Tibial nerve (tissue), 4 donors: ENCODE data around the gene THSD4. TPM values are rescaled to one million over a fixed set of nuclear protein-coding genes. Genes with fewer than 3 reads are reported as not detected.

Experiments
- DNase-seq, 2 donors: peaks; one replicate each; pipeline ENCODE4 v3.0.0-alpha.2; 2019; ENCODE audit warnings: low spot score in 2 of 2
- H3K27ac ChIP-seq, 4 donors: fragments of 200-600 bp; sonication (generic) in 3 of 4; one replicate each; pipeline ENCODE4 v1.5.1; 2017 to 2019; ENCODE audit warnings: mild to moderate bottlenecking in 1 of 4
- H3K27me3 ChIP-seq, 2 donors: fragments of 200-600 bp; sonication (generic) in 1 of 2; one replicate each; pipeline versions ENCODE4 v1.5.1 to v1.6.0; 2017 to 2019
- H3K36me3 ChIP-seq, 3 donors: fragments of 200-600 bp; sonication (generic); one replicate each; pipeline ENCODE4 v1.5.1; 2018 to 2019
- H3K4me1 ChIP-seq, 4 donors: fragments of 200-600 bp; sonication (generic) in 3 of 4; one replicate each; pipeline ENCODE4 v1.5.1; 2017 to 2019
- H3K4me3 ChIP-seq, 4 donors: fragments of 200-600 bp; sonication (generic) in 3 of 4; one replicate each; pipeline ENCODE4 v1.5.1; 2017 to 2019; ENCODE audit warnings: mild to moderate bottlenecking in 1 of 4, moderate library complexity in 1 of 4
- H3K9me3 ChIP-seq, 4 donors: fragments of 200-600 bp; sonication (generic) in 3 of 4; one replicate each; pipeline ENCODE4 v1.5.1; 2017 to 2019
- CTCF ChIP-seq, 5 experiments: fragments of 200-600 bp in 3 of 5; fragments of 450-650 bp in 2 of 5; sonication (generic) in 3 of 5; IDR thresholded peaks; one replicate each; pipeline ENCODE4 v1.5.1; 2016 to 2019; ENCODE audit warnings: antibody characterized with exemption in 5 of 5, mild to moderate bottlenecking in 3 of 5, moderate library complexity in 2 of 5
- EP300 ChIP-seq, 2 donors: sonication (generic); formaldehyde crosslinking; IDR thresholded peaks; one replicate each; pipeline ENCODE4 v1.6.1; 2017; ENCODE audit warnings: antibody characterized with exemption in 2 of 2, mild to moderate bottlenecking in 1 of 2
- POLR2A ChIP-seq, 2 donors: fragments of 450-650 bp; IDR thresholded peaks; one replicate each; pipeline ENCODE4 v1.6.1; 2017; ENCODE audit warnings: antibody characterized with exemption in 2 of 2, mild to moderate bottlenecking in 2 of 2, moderate library complexity in 2 of 2
- WGBS, 2 donors: methylation state at CpG; one replicate each; pipeline ENCODE4 v1.1.5; 2018; 5-methylcytosine and 5-hydroxymethylcytosine counted together
- total RNA-seq, 4 donors: library from RNA; depleted of rRNA; stranded (reverse); fragments of >200 nt; gene quantifications; one replicate each; pipeline ENCODE4 v1.1.0, GENCODE V29; 2016

Gene THSD4
- total RNA-seq, 4 donors from 2014 or later, result 9.6 to 25.1 (median 21.2) TPM

DNA sequence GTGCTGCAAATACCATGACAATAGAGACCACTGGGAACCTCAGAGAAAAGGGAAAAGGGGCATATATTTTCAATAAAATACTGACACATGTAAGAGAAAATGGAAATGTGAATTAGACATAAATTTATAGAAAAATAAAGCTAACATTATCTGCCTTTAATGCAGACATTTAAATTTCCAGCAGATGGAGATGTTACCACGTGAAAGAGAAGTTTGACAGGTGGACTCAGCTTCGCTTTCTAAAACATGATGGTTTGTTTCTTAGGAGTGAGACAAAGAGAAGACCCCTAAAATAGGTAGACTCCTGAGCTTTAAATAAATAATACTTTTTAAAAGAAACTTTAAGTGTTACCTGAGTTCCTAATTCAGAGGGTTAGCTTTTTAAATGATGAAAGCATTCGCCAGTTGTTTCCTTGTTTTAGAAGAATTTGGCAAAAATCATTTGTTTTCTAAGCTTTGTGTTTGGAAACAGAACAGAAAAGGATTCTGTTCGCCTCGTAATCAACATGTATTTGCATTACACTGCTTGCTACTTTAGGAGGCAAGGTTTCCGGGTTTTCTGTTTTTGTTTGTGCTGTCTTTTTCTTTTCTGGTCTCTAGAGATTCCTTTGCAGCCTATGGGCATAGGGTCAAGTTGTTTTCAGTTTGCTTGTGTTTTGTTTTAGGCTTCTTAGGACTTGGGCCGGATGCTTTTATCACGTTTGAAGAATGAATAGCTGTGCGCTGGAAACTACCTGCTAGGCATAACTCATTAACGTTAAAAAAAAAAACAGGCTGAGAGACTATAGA is 271.4 kb downstream of the THSD4 start:
- peaks cover 0 to 6% (median 0%) of the 10 kb centered on the region in 4 donors for H3K4me1 ChIP-seq
- H3K36me3 ChIP-seq, result no peaks in the 10 kb centered on the region
- peaks cover 0 to 4% (median 0%) of the 10 kb centered on the region in 4 donors for H3K9me3 ChIP-seq
- H3K27ac ChIP-seq, result no peak overlapping the region
- no peak overlapping the region for H3K4me3 ChIP-seq
- 24 to 32% methylated on average over 10 of the region's 10 CpGs for WGBS, 2 donors
- no peaks in the 10 kb centered on the region for H3K27me3 ChIP-seq
- DNase-seq, result peak in 1 of 2 donors; percentile 14
- TF ChIP-seq EP300 (IDR thresholded peaks at IDR 0.05), result no peak
- TF ChIP-seq CTCF (IDR thresholded peaks at IDR 0.05), result peak; percentile 9 to 36 (median 25)
- TF ChIP-seq POLR2A (IDR thresholded peaks at IDR 0.05), result no peak

DNA sequence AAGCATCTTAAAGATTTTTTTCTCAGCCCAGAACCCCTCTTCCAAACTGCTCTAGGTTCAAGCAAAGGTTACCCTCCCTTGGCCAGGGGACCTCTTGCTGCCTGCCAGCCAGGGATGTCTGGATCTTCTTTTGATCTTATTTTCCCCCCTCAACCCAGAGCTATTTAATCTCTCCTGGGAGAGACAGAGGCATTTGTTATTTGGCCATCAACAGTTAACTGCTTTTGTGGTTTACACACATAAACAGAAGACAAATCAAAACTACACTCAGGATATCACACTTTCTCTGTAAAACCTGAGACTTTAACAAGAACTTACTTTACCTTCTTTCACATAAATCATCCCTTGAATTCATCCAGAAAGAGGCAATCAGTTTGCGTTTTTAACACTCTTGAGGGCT is 272.5 kb downstream of the THSD4 start:
- Histone ChIP-seq H3K4me3 (no peak overlapping the region), H3K36me3 (no peaks in the 10 kb centered on the region), H3K27me3 (no peaks in the 10 kb centered on the region), H3K9me3 (peaks cover 0 to 4% (median 0%) of the 10 kb centered on the region in 4 donors), H3K4me1 (peaks cover 0 to 6% (median 0%) of the 10 kb centered on the region in 4 donors), H3K27ac (no peak overlapping the region)
- TF ChIP-seq POLR2A (IDR thresholded peaks at IDR 0.05) (no peak), EP300 (IDR thresholded peaks at IDR 0.05) (no peak), CTCF (IDR thresholded peaks at IDR 0.05) (no peak)
- DNase-seq, result no peak
- WGBS, 2 donors, result 52 to 63% methylated on average over 1 of the region's 1 CpG

DNA sequence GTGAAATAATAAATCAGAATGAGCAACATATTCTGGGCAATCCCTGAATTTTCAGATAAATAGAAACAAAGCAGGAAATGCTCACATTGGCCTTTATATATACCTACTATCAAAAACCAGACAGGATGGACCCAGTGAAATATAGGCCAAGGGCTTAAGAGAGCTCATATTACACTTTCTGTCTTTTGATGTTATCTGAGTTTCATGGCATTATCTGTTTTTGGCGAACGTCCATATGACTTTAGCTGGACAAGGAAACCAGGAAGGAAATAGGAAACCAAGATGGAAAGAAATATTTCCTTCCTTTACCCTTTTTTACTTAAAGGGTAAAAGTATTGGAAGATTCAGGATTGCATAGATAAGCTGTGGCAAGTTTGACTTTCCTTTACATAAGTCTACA is 274.8 kb downstream of the THSD4 start:
- H3K36me3 ChIP-seq, result no peaks in the 10 kb centered on the region
- H3K9me3 ChIP-seq, result peaks cover 0 to 4% (median 0%) of the 10 kb centered on the region in 4 donors
- no peak overlapping the region for H3K27ac ChIP-seq
- no peak overlapping the region for H3K4me3 ChIP-seq
- H3K27me3 ChIP-seq, result no peaks in the 10 kb centered on the region
- peaks cover 0 to 6% (median 0%) of the 10 kb centered on the region in 4 donors for H3K4me1 ChIP-seq
- DNase-seq, result no peak
- 84 to 87% methylated on average over 2 of the region's 2 CpGs for WGBS, 2 donors
- TF ChIP-seq POLR2A (IDR thresholded peaks at IDR 0.05), result no peak
- no peak for TF ChIP-seq CTCF (IDR thresholded peaks at IDR 0.05)
- TF ChIP-seq EP300 (IDR thresholded peaks at IDR 0.05), result no peak

DNA sequence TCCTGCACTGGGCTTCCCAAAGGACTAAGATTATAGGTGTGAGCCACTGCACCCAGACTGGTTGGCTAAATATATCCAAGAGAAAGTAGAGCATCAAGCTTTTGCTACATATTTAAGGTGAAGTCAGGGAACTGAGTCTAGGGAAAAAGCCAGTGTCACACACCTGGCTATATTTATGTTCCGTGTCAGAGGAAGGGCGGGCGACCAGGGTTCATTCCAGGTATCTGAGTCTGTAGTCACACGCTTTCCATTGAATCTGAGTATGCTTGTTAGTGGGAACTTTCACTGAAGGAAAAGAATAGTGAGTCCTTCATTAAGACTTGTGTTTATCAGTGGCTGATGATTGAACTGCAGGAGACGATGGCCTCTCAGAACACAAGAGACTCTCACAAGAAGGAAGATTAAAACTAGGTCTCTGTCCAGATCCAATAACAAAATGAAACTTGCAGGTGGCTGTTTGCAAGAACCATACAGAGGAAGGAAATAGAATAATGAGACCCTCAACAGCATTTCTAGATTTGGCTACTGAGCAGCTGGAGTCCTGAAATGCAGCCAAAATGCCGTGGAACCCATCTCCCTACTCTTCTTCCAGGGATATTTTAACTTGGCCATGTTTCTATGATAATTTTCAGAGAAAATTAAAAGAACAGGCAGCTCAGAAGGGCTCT is 276.3 kb downstream of the THSD4 start:
- Histone ChIP-seq H3K36me3 (no peaks in the 10 kb centered on the region), H3K27ac (no peak overlapping the region), H3K4me1 (peaks cover 0 to 4% (median 0%) of the 10 kb centered on the region in 4 donors), H3K27me3 (no peaks in the 10 kb centered on the region), H3K4me3 (no peak overlapping the region), H3K9me3 (peaks cover 0 to 4% (median 0%) of the 10 kb centered on the region in 4 donors)
- WGBS, 2 donors, result 74 to 81% methylated on average over 6 of the region's 6 CpGs
- DNase-seq, result no peak
- TF ChIP-seq EP300 (IDR thresholded peaks at IDR 0.05), result no peak
- no peak for TF ChIP-seq CTCF (IDR thresholded peaks at IDR 0.05)
- TF ChIP-seq POLR2A (IDR thresholded peaks at IDR 0.05), result no peak

DNA sequence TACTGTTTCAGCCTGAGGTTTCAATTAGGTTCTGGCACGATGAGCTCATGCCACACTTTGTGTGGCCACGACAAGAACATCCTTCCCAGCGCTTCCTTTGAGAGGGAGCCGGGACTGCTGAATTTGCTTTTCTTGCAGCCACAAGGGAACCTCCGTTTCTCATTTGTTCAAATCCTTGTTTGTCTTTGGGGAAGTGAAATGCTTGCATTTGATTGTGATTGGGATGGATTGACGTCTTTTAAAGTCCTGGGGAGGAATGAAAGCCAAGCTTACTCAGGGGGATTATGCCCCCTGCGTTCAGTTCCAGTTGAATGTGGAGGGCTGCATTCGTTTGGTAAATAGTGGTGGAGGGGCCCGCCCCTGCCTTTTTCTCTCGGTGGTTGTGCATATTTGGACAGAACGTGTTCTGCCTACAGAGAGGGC is 277.6 kb downstream of the THSD4 start:
- Histone ChIP-seq H3K27me3 (no peaks in the 10 kb centered on the region), H3K4me3 (no peak overlapping the region), H3K27ac (no peak overlapping the region), H3K36me3 (no peaks in the 10 kb centered on the region), H3K9me3 (peaks cover 0 to 4% (median 0%) of the 10 kb centered on the region in 4 donors), H3K4me1 (no peaks in the 10 kb centered on the region)
- 51 to 52% methylated on average over 11 of the region's 11 CpGs for WGBS, 2 donors
- TF ChIP-seq EP300 (IDR thresholded peaks at IDR 0.05) (no peak), POLR2A (IDR thresholded peaks at IDR 0.05) (no peak), CTCF (IDR thresholded peaks at IDR 0.05) (no peak)
- no peak for DNase-seq
